AG09319 (cell line): Measurements from ENCODE around the gene MED26.

Source experiments
- DNase-seq: peaks from one replicate; pipeline ENCODE4 v3.0.0-alpha.2; 2010; ENCODE audit warnings: low read depth; ENCODE audit errors: extremely low read depth
- CTCF ChIP-seq: IDR thresholded peaks from 2 replicates; pipeline ENCODE4 v1.5.1; 2011; ENCODE audit warnings: low read depth, mild to moderate bottlenecking, inconsistent platforms, low read length, moderate library complexity

The MED26 gene

GRCh38 chr19:16641695-16642094 is 13.7 kb upstream of the MED26 start:
- DNase-seq: no peak
- TF ChIP-seq CTCF: no peak

- no peak for DNase-seq
- TF ChIP-seq CTCF: no peak
Observed at GRCh38 chr19:16640951-16641350, 12.9 kb upstream of the MED26 start.

GRCh38 chr19:16638666-16639065 is 10.7 kb upstream of the MED26 start:
- TF ChIP-seq CTCF: no peak
- DNase-seq: no peak

GRCh38 chr19:16637535-16637934 is 9.5 kb upstream of the MED26 start:
- TF ChIP-seq CTCF: no peak
- DNase-seq: no peak

- no peak for DNase-seq
- no peak for TF ChIP-seq CTCF
Observed at GRCh38 chr19:16631465-16631864, 3.5 kb upstream of the MED26 start.

GRCh38 chr19:16628984-16629691 is 1.1 kb upstream of the MED26 start:
- DNase-seq: peak; percentile 64
- no peak for TF ChIP-seq CTCF

GRCh38 chr19:16627928-16628182 is 149 bp downstream of the MED26 start:
- TF ChIP-seq CTCF: no peak
- DNase-seq: no peak
